Upper lobe of right lung (tissue), 1 donor: ENCODE results near the gene RTP3. TPM values are rescaled to one million over a fixed set of nuclear protein-coding genes. Genes with fewer than 3 reads are reported as not detected.

Experiments used
- ATAC-seq: fragments of 200-7000 bp; cut with Tn5 transposase; one replicate; pipeline ENCODE4 v1.9.1; 2020; ENCODE audit warnings: mild to moderate bottlenecking, moderate library complexity
- DNase-seq: peaks from one replicate; pipeline ENCODE4 v3.0.0-alpha.2; 2020
- H3K27ac ChIP-seq: fragments of 200-600 bp; one replicate; pipeline ENCODE4 v1.8.0; 2022
- H3K27me3 ChIP-seq: fragments of 200-600 bp; one replicate; pipeline ENCODE4 v1.8.0; 2022; ENCODE audit warnings: mild to moderate bottlenecking
- H3K36me3 ChIP-seq: fragments of 200-600 bp; one replicate; pipeline ENCODE4 v1.8.0; 2022
- H3K4me1 ChIP-seq: fragments of 200-600 bp; one replicate; pipeline ENCODE4 v1.8.0; 2022
- H3K4me3 ChIP-seq: fragments of 200-600 bp; one replicate; pipeline ENCODE4 v1.8.0; 2022; ENCODE audit warnings: mild to moderate bottlenecking
- H3K9me3 ChIP-seq: fragments of 200-600 bp; one replicate; pipeline ENCODE4 v1.8.0; 2022
- intact Hi-C: fragments of 100-400 bp; cut with DNase I; formaldehyde crosslinking; loops from one replicate; pipeline ENCODE4 v1.11.0; 2022
- total RNA-seq: library from RNA; stranded (reverse); fragmentation: NEBNext Ultra II Directional; extraction: Animal tissue kit (Norgen Biotek cat#: 25700); gene quantifications from one replicate; pipeline ENCODE4 v1.2.1, GENCODE V29; 2021
- TF ChIP-seq, protein P1 (sequence below): fragments of 200-600 bp; IDR thresholded peaks from one replicate; pipeline ENCODE4 v1.8.0; 2022; ENCODE audit warnings: antibody characterized with exemption
- donor health status: DM: no; HTN: yes; CAD: no; lungs with severe emphysema.

RTP3 gene
- total RNA-seq, 1 donor from 2014 or later: not detected

- H3K4me1 ChIP-seq: peaks cover 14% of the 10 kb centered on the region
- no peak overlapping the region for H3K4me3 ChIP-seq
- intact Hi-C loops: no loop called here
- no peaks in the 10 kb centered on the region for H3K9me3 ChIP-seq
- DNase-seq (no peak), ATAC-seq (no peak)
- no peaks in the 10 kb centered on the region for H3K36me3 ChIP-seq
- H3K27me3 ChIP-seq: no peaks in the 10 kb centered on the region
- no peak overlapping the region for H3K27ac ChIP-seq
- TF ChIP-seq, protein P1, sequence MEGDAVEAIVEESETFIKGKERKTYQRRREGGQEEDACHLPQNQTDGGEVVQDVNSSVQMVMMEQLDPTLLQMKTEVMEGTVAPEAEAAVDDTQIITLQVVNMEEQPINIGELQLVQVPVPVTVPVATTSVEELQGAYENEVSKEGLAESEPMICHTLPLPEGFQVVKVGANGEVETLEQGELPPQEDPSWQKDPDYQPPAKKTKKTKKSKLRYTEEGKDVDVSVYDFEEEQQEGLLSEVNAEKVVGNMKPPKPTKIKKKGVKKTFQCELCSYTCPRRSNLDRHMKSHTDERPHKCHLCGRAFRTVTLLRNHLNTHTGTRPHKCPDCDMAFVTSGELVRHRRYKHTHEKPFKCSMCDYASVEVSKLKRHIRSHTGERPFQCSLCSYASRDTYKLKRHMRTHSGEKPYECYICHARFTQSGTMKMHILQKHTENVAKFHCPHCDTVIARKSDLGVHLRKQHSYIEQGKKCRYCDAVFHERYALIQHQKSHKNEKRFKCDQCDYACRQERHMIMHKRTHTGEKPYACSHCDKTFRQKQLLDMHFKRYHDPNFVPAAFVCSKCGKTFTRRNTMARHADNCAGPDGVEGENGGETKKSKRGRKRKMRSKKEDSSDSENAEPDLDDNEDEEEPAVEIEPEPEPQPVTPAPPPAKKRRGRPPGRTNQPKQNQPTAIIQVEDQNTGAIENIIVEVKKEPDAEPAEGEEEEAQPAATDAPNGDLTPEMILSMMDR: no peak
Observed at GRCh38 chr3:46540550-46540949, 42.8 kb downstream of the RTP3 start.

DNA sequence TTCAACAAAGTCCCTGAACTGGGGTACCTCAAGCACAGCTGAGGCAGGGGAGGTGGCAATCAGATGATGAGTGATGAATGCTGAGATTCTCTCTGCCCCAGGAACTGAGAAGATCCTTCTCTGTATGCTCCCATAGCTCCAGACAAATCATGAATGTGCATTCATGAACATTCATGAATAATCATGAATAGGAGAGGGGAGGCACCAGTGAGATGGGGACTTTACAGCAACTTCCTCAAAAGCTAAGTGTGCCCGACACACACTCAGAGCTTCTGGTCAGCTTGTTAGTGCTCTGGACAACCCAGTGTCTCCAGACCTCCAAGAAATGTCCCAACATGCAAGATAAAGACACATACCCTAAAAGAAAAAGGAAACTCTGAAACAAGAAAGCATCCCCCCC, 44.1 kb downstream of the RTP3 start:
- TF ChIP-seq, protein P1: no peak
- Histone ChIP-seq H3K4me1 (peaks cover 14% of the 10 kb centered on the region), H3K36me3 (no peaks in the 10 kb centered on the region), H3K27me3 (no peaks in the 10 kb centered on the region), H3K9me3 (no peaks in the 10 kb centered on the region), H3K27ac (no peak overlapping the region), H3K4me3 (no peak overlapping the region)
- ATAC-seq: no peak
- no peak for DNase-seq
- intact Hi-C loops: no loop called here

DNA sequence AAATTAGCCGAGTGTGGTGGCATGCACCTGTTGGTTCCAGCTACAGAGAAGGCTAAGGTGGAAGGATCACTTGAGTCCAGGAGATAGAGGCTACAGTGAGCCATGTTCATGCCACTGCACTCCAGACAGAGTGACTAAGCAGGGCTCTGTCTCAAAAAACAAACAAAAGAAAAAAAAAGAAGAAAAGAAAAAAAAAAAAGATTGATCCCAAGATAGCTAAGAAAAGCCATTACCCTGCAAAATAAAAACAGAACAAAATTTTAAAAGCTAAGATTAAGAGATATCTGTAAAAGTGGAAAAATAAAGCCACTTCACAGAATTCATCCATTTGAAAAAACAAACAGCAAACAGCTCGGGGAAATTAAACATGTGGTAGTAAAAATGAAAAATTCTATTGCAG, 44.6 kb downstream of the RTP3 start:
- DNase-seq: no peak
- Histone ChIP-seq H3K9me3 (no peaks in the 10 kb centered on the region), H3K4me3 (no peak overlapping the region), H3K36me3 (no peaks in the 10 kb centered on the region), H3K27ac (no peak overlapping the region), H3K4me1 (peaks cover 14% of the 10 kb centered on the region), H3K27me3 (no peaks in the 10 kb centered on the region)
- TF ChIP-seq, protein P1: no peak
- no peak for ATAC-seq
- intact Hi-C loops: no loop called here

DNA sequence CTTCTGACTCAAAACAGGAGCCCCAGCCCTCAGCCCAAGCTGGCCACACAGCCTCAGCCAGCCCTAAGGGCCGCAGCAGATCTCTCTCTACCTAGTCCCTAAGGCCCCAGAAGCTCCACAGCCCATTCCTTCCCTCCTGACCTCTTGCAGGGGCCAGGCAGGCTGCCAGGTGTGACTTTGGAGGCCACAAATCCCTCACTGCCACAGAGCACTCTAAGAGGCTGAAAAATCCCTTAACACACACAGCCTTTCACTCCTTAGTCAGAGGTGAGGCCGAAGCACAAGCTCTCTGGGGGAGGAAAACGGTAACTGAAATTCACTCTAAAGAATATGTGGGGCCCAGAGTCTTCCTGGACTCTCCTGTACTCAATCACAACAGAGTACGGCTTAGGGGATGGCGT, 45.0 kb downstream of the RTP3 start:
- Histone ChIP-seq H3K4me3 (no peak overlapping the region), H3K9me3 (no peaks in the 10 kb centered on the region), H3K27ac (no peak overlapping the region), H3K36me3 (no peaks in the 10 kb centered on the region), H3K4me1 (peaks cover 13% of the 10 kb centered on the region), H3K27me3 (no peaks in the 10 kb centered on the region)
- ATAC-seq: no peak
- TF ChIP-seq, protein P1: no peak
- intact Hi-C loops: no loop called here
- no peak for DNase-seq

- TF ChIP-seq, protein P1: no peak
- intact Hi-C loops: no loop called here
Observed at GRCh38 chr3:46544771-46545503, 47.2 kb downstream of the RTP3 start.

More at GRCh38 chr3:46544771-46545503, 47.2 kb downstream of the RTP3 start:
- Histone ChIP-seq H3K27me3 (no peaks in the 10 kb centered on the region), H3K4me3 (no peak overlapping the region), H3K36me3 (no peaks in the 10 kb centered on the region), H3K9me3 (no peaks in the 10 kb centered on the region), H3K27ac (no peak overlapping the region), H3K4me1 (no peaks in the 10 kb centered on the region)
- DNase-seq (no peak), ATAC-seq (no peak)
